Fibroblast of lung (primary cell): ENCODE data around the gene JAZF1.

Experiments used
- EZH2 ChIP-seq: IDR thresholded peaks from 2 replicates; pipeline ENCODE4 v1.5.1; 2012; ENCODE audit warnings: low read length, control low read depth, mild to moderate bottlenecking; ENCODE audit errors: missing control alignments
- TF ChIP-seq, protein P1 (sequence below), 2 donors: IDR thresholded peaks in 1 of 2; conservative IDR thresholded peaks in 1 of 2; 1 replicate in 1 of 2; 2 replicates in 1 of 2; pipeline ENCODE4 v1.5.1; 2011 to 2012; ENCODE audit warnings: low read length in 2 of 2, control low read depth in 1 of 2, inconsistent platforms in 1 of 2, low read depth in 1 of 2, mild to moderate bottlenecking in 1 of 2

DNA sequence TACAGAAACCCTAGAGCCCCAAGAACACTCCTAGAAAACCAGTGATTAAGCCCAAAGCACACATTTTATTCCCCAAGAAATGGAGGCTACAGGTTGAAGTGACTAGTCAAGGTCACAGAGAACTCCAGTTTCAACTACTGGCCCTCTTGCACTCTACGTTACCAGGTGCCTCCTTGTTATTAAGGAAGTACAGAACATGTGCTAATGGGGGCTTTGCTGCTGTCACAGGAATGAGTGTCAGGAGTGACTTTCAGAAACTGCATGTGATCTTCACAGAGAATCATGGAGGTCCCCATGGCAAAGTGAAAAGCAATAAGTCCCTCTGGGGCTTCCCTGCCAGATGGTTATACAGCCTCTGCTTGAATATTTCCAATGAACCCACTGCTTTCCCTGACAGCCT is 19.3 kb downstream of the JAZF1 start:
- TF ChIP-seq, protein P1, sequence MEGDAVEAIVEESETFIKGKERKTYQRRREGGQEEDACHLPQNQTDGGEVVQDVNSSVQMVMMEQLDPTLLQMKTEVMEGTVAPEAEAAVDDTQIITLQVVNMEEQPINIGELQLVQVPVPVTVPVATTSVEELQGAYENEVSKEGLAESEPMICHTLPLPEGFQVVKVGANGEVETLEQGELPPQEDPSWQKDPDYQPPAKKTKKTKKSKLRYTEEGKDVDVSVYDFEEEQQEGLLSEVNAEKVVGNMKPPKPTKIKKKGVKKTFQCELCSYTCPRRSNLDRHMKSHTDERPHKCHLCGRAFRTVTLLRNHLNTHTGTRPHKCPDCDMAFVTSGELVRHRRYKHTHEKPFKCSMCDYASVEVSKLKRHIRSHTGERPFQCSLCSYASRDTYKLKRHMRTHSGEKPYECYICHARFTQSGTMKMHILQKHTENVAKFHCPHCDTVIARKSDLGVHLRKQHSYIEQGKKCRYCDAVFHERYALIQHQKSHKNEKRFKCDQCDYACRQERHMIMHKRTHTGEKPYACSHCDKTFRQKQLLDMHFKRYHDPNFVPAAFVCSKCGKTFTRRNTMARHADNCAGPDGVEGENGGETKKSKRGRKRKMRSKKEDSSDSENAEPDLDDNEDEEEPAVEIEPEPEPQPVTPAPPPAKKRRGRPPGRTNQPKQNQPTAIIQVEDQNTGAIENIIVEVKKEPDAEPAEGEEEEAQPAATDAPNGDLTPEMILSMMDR (conservative IDR thresholded peaks at IDR 0.05 in 1 of 2, IDR thresholded peaks at IDR 0.05 in 1 of 2; ENCODE audit: low read depth in 1 of 2, low read length in 2 of 2), result no peak
- no peak for TF ChIP-seq EZH2
